HG02852 (cell line): ENCODE measurements around the gene NEMP1.
A peak's percentile ranks its signal among the peaks of the same experiment; 100 is the strongest.

Experiments
- ATAC-seq: cut with Tn5 transposase; IDR thresholded peaks from one replicate; pipeline ENCODE4 v1.9.1; 2021; ENCODE audit warnings: mild to moderate bottlenecking, moderate library complexity; ENCODE audit not compliant: unreplicated experiment

NEMP1 gene

DNA sequence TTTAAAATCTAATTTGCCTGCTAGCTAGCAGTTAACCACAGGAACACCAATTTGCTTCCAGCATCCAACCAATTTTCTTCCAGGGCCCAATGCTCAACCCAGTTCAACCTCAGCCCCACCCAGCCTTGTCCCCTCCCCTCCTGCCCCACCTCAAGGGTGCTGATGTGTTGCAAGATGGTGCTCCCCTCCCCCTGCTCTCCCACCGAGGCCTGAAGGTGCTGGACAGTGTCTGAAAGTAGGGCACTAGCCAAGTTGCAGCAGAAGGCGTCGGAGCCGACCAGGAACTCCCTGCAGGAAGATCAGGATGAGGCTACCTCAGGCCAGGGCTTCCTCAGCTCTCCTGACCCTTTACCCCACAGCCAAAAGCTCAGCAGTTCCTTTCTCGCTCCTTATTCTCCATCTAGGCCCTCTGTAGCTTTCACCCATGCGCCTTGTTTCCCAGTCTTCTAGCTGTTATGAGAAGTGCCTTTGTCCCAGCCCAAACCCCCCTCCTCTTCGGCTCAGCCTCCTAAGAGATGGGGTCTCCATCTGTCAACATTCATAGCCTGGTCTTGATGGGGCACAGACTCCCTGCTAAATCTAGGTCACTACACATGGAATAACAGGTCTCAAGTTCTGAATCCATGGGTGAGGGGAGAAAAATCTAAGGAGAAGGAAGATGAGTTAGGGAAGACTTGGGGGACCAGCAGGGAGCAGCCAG, 29.0 kb upstream of the NEMP1 start:
- no peak for ATAC-seq

DNA sequence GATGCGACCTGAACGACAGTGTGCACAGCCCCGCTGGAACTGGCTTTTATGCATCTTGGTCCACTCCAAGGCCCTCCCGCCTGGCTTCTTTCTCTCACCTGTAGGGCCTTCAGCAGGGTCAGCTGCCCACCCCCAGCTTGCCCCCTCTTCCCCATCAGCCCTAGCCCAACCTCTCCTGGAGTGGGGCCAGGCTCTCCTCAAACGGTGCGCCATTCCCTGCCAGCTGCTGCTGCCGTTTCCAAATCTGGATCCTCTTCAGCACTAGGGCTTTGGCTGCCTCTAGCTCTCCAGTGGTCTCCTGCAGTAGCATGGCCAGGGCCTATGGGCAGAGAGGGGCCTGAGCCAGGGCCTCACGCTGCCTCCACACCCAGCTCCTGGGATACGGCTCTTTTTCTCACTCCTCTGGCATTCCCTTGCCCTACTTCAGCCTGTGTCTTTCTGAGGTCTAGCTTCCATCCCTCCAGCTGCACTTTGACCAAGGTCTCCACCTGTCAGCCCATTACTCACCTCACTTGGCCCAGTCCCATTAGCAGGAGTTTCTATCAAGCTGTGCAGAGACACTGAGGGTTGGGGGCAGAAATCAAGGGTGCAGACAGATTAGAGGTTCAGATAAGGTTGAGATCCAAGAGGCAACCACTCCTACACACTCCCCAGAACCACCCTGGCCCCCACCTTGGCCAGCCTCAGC, 27.6 kb upstream of the NEMP1 start:
- no peak for ATAC-seq

DNA sequence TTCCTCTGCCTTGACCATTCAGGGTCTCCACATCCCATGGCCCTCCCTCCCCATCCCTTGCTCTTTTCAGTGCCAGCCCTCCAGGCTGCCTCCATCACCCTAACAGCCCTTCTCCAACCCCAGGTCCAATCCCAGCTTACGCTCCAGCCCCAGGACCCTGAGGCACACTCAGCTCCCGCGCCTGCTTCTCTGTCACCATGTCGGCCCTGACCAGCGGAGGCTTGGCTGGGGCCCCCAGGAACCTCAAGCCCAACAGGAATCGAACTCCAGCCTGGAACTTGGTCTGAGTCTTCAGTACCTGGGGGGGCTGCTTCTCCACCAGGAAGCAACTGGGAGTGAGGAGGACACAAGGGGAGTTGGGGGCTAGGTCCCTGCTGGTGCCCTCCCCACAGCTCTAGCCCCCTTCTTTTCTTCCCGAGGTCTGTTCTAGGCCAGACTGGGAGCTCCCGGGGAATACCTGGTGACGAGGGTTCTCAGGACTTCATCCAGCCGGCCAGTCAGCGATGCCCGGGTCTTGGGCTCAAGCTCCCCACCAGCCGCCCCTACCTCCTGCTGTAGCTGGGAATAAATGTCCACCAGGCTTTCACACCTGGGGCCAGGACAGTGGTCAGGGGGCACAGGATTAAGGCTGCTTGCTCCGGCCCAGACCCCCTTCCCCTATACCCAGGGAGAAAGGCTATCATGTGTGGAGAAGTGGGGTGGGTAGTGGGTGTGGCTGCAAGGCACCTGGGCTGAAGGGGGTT, 26.6 kb upstream of the NEMP1 start:
- ATAC-seq, result no peak

DNA sequence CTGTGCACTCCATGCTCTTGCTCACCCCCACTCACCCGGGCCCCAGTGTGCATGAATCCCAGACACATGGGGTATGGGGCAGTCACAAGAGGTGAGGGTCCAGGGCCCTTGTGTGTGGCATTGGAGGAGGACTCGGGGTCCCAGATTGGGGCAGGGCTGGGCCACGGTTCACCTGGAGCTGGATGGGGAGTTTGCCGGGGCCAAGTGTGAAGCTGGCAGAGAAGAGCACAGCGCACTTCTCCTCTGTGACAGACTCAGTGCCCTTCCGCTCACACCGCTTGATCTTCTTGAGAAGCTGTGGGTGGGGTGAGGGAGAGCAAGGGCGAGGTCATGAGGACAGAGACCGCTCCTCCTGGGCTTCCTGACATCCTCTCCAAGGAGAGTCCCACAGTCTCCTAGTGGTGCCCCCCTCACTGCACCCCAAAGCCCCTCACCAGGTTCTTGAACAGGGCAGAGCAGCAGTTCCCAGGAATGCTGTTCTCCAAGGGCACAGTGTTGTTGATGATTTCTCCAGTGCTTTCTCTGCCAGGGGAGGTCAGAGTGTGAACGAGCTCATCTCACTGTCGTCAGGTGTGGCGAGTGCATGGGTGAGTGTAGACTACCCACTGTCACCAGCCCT, 25.8 kb upstream of the NEMP1 start:
- ATAC-seq, result no peak

DNA sequence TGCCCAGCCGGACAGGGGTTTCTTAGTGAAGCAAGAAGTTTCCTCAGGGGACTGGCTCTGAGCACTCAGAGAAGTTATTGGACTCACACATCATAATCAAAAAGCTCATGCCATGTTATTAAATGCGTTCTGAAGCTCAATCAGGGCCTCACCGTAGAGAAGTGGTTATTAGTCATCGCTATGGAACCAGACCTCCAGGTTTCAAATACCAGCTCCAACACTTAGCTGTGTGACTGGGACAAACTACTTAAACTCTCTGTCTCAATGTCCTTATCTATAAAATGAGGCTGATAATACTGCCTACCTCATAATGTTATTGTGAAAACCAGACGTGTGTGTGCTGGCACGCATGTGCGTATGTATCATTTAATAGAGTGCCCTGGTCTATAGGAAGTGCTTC, 25.3 kb upstream of the NEMP1 start:
- ATAC-seq, result no peak

DNA sequence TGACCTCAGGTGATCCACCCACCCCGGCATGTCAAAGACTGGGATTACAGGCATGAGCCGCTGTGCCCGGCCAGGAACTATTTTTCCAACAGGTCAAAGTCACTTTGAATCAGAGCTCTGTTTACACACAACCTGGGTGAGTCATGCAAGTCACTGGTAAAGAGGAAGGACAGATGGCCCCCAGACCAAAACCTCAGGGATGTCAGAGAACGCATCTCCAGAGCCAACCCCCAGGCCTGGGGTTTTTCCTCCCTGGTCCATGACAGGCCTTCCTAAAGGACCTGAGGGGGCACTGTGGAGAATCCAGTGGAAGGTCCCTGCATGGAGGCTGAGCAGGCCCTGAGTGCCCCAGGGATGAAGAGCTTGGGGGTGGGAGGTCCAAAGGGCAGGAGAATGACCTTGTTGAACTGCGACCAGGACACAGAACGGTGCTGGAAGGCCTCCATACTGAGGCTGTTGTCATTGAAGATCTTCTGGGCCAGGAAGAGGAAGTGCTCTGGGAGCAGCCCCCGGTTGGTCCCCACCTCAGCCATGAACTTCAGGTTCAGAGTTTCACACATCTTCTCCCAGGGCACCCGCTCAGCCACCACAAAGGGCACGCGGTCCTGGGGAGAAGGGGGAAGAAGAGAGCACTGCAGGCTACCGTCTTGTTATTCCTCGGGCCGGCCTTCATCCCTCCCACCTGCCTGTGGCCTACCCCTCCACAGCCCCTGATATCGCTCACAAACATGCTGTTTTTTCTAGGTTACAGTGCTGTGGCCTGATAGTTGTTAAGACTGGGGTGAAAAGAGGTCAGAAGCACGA, 23.5 kb upstream of the NEMP1 start:
- ATAC-seq, result no peak

DNA sequence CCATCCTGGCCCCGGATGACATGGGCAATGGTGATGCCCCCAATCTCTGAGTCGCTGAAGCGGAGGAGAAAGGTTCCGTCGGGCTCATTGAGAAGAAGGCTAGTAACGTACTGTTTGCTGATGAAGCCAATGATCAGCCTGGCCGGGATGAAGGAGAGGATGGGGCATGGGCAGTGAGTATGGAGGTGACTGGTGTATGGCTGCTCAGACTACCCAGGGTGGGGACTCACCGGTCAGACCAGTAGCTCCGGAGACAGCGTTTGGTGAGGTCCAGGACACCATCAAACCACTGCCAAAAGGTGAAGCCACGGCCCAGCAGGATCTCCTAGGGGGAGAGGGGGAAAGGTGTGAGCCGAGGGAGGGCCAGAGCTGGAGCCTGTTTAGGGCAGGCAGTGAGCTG, 21.2 kb upstream of the NEMP1 start:
- no peak for ATAC-seq

DNA sequence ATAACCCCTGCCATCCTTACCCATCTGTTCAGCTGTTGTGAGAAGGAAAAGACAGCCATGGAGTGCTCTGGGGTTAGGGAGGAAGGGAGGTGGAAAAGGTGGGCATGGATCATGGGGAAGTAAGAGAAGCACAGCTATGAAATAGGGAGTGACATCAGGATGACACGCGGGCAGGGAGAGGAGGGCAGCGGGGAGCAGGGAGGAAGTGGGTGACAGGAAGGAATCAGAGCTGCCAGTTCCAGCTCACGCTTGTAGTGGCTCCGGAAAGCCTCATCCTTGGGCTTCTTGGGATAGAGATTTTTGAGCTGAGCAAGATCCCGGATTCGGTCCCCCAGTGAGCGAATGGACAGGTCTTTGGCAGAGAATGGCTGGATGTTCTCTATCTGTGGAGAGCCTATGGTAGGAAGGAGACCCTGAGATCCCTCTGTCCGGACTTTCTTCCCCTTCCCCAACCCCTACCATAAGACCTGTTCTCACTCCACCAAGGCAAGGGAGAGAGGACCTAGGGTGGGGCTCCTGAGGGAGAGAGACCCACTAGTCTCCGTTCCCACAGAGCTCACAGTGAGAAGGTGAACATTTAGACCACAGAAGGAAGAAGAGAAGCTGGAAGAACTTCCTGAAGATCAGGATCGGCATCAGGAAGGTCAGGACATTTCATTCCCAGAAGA, 20.6 kb upstream of the NEMP1 start:
- ATAC-seq, result no peak

DNA sequence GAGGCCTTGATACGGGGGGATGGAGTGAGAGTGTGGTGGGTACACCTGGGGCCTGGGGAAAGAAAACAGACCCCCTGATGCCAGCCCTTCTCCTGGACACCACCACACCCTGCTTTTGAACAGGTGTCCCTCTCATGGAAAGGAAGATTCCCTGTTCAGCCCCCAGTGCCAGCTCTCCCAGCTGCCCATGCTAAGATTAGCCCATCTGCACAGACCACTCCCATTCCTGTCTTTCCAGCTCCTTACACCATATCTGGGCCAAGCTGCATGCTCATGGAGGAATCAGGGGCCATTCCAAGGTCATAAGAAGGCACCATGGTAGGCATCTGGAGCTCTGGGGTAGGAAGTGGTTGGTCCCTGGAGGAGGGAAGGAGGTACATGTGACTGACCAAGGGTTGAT, 20.0 kb upstream of the NEMP1 start:
- no peak for ATAC-seq

DNA sequence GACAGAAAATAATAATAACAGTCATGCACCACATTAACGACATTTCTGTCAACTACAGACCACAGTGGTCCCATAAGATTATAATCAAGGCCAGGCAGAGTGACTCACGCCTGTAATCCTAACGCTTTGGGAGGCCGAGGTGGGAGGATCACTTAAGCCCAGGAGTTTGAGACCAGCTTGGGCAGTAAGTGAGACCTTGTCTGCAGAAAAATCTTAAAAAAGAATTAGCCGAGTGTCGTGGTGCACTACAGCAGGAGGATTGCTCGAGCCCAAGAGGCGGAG, 18.9 kb upstream of the NEMP1 start:
- ATAC-seq, result no peak

DNA sequence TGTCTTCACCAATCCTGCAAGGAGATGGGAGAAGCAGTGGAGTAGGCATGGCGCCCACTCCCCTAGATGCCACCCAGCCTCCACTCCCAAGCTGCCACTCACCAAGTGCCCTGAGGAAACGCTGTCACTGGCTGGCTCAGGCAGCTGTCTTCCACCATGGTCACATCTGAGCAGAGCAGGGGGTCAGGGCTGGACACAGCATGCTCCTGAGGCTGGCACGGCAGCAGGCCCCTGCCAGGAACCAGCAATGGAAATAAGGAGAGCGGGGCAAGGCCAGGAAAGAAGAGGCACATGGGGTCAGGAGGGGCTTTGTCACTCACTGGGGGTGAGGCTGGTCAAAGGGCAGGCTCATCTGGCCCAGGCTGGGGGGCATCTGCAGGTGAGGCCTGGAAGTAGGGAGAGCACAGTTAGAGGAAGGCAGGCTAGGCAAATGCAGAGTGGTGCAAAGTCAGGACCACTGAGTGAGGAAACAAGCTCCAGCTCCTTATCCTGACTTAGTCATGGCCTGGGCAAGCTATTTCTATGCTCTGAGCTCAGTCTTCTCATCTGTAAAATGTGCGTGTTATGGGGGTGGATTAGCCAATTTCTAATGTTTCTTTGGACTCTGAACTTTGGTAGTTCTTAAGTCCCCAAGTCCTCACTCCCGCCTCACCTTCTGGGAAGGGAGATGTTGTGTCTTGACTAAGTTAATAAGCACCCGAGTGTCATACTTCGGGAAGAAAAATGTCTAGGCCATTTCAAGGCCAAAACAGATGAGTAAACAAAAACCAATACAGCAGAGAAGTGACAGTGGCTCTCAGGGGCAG, 18.4 kb upstream of the NEMP1 start:
- no peak for ATAC-seq

DNA sequence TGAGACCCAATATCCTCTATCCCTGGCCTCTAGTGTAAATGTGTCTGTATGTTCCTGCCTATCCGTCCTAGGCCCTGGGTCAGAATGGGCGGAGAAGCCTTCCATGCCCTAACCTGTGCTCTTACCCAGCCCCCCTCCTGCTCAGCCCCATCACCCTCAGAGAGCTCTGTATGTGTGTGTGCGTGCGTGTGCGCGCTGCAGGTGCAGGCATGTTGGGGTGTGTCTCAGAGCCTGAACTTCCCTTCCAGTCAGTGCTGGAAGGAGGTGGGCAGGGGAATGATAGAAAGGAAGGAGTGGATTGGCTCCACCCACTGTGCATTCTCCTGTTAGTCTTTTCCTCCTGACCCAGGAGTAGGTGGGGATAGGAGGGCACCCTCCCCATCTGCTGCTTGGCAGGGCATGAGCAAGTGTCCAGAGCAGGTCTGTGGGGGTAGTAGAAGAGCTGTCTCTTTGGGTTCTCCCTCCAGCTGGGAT, 17.5 kb upstream of the NEMP1 start:
- no peak for ATAC-seq

DNA sequence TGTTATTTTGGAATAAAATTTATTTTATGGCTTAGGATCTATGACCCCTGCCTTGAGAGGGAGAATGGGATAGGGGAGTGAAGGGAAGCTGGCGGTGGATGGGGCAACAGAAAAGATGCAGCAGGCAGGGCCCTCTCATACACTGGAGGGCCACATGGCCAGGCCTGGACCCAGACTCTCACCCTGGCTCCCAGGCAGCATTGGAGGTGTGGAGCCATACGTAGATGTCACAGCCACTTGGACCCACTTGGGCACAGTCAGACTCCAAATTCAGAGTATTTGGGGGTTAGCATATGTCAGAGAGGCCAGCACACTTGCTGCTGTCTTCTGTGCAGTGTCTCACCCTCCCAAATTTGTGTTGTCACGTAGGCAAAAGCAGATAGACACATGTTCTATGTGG, 16.8 kb upstream of the NEMP1 start:
- no peak for ATAC-seq

DNA sequence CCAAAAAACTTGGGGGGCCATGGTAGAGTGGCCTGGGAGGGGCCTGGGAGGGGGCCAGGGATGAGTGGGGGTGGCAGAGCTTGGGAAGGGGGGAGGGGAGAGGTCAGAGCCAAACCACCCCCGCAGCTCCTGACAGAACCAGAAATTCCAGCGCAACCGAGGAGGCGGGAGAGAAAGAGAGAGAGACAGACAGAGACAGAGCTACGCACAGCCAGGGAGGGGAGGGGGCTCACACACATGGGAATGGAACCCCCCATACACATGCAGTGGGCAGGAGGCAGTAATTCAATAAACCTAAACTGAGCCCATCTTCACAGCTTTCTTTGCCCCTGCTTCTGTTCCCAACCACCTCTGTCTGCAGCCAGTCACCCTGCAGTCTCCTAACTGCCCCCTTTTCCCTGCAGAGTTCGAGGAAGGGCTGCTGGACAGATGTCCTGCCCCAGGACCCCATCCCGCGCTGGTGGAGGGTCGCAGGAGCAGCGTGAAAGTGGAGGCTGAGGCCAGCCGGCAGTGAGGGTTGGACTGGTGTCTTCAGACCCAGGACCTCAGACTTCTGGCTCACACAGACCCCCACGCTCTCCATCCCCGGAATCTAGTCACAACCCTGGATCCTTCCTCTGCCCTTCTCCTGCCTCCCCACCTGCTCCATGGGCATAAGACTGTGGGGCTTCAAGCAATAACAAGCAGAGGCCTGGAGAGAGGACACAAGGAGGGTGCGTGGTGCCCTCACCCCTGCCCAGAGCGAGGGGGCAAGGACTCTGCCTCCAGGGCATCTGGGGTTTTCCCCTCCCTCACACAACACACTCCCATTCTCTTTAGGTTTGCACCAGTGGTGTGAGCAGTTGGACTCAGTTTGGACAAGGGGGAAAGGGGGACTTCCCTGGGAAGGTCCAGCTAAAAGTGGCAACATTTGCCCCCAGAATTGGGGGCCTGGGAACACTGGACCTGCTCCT, 15.9 kb upstream of the NEMP1 start:
- no peak for ATAC-seq

DNA sequence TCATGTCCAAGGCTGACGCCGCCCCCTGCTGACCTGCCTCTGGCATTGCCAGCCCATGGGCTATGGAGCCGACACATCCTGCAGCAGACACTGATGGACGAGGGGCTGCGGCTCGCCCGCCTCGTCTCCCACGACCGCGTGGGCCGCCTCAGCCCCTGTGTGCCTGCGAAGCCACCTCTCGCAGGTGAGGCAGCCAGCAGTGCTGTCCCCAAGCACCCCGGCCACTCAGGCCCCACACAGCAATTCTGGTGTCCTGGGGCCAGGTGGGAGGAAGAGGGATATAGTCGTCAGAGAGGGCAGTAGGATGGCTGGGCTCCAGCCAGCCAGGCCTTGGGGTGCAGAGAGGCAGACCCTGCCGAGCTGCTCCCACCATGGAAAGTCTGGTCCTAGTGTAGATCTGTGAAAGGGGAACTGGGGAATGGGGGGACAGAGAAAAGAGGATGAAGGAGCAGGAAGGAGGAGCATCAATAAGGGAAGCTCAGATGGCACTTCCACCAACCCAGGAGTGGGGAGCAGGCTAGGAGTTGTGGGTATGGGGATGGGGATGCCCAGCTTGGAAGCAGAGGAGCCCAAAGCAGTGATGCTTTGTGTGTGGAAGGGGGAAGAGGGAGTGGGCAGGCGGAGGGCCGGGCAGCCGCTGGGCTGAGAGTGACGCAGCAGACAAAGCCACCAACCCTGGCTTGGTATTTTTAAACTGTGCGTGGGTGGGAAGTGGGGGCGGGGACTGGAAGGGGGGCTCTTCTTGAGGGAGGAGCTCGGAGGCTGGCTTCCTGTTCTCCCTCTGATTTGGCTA, 15.0 kb upstream of the NEMP1 start:
- ATAC-seq, result peak; percentile 28

DNA sequence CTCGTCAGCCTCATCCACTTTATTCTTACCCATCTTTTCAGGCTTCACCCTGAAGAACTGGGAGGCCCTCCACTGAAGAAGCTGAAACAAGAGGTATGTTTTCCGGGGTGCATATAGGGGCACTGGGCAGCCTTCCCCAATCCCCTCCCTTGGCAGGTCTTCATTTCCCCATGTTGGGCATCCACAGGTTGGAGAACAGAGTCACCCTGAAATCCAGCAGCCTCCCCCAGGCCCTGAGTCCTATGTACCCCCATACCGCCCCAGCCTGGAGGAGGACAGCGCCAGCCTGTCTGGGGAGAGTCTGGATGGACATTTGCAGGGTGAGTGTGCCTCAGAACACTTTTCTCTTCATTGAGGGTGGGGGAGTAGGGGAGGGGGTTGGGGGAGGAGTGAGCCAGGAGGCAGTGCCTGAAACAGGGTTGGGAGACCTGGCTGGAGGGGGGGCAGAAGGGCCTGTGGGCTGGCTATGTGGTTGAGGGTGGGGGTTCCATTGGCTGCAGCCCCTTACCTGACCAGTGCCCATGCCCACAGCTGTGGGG, 14.4 kb upstream of the NEMP1 start:
- ATAC-seq, result no peak

DNA sequence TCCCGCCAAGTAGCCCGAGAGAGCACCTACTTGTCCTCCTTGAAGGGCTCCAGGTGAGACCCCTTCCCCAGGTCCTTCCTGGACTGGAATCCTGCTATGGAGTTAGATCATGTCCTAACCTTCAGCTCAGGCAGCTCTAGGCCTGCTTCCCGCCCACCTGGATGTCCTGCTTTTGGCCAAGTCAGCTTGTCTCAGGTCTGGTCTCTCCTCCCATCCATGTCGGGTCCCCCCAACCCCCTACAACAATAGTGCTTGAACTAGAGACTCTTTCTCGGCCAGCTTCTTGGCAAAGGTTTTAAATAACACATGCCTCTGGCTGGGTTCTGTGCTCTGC, 13.9 kb upstream of the NEMP1 start:
- no peak for ATAC-seq
